Activated CD4-positive, alpha-beta T cell treated with anti-CD3 and anti-CD28 coated beads, Interleukin-2, amount 10 ng/mL, durations not matched to agents 24 days and 14 days (primary cell): ENCODE data around the gene GAGE12G. TPM values are rescaled to one million over a fixed set of nuclear protein-coding genes. Genes with fewer than 3 reads are reported as not detected.

Experiments used
- total RNA-seq: library from RNA; stranded (reverse); gene quantifications from 2 replicates; pipeline ENCODE4 v1.2.3, GENCODE V29; 2022

GAGE12G gene
- total RNA-seq, 1 donor from 2014 or later = not detected

Other genes starting within 250 kb of the GAGE12G start
- gene GAGE12J, start 248.4 kb upstream of the GAGE12G start, total RNA-seq = not detected in 2 replicates
- not detected in 2 replicates for gene GAGE13, start 238.8 kb upstream of the GAGE12G start, total RNA-seq
- not detected in 2 replicates for gene GAGE12C, start 38.2 kb upstream of the GAGE12G start, total RNA-seq
- gene GAGE12D, start 28.7 kb upstream of the GAGE12G start, total RNA-seq = not detected in 2 replicates
- not detected in 2 replicates for gene GAGE12E, start 19.1 kb upstream of the GAGE12G start, total RNA-seq
- gene GAGE12F, start 9.6 kb upstream of the GAGE12G start, total RNA-seq = not detected in 2 replicates
- not detected in 2 replicates for gene GAGE12H, start 9.5 kb downstream of the GAGE12G start, total RNA-seq
- not detected in 2 replicates for gene GAGE2A, start 19.1 kb downstream of the GAGE12G start, total RNA-seq
- not detected in 2 replicates for gene GAGE1, start 28.6 kb downstream of the GAGE12G start, total RNA-seq
- not detected in 2 replicates for gene PAGE1, start 125.6 kb downstream of the GAGE12G start, total RNA-seq